MM.1S (cell line): ENCODE results near the gene ACOX2.
A peak's percentile ranks its signal among the peaks of the same experiment; 100 is the strongest.

ENCODE experiments used
- DNase-seq: peaks from one replicate; pipeline ENCODE4 v3.0.0-alpha.2; 2015
- H2AFZ ChIP-seq: fragments of 300-600 bp; sonication (generic); 2 replicates; pipeline ENCODE4 v1.6.0; 2016; ENCODE audit warnings: antibody characterized with exemption, low read length
- H3F3A ChIP-seq: fragments of 300-600 bp; sonication (generic); 2 replicates; pipeline ENCODE4 v1.6.1; 2016; ENCODE audit warnings: mild to moderate bottlenecking, antibody characterized with exemption, low read length, moderate library complexity, mixed read lengths; ENCODE audit not compliant: insufficient read depth
- H3K27ac ChIP-seq: fragments of 300-600 bp; sonication (generic); 2 replicates; pipeline ENCODE4 v1.5.1; 2016; ENCODE audit warnings: mild to moderate bottlenecking, low read length
- H3K27me3 ChIP-seq: fragments of 300-600 bp; sonication (generic); replicated peaks from 2 replicates; pipeline ENCODE4 v1.6.0; 2016; ENCODE audit warnings: low read length; ENCODE audit not compliant: insufficient read depth
- H3K36me3 ChIP-seq: fragments of 300-600 bp; sonication (generic); replicated peaks from 2 replicates; pipeline ENCODE4 v1.6.1; 2016; ENCODE audit warnings: mild to moderate bottlenecking, low read length, mixed read lengths; ENCODE audit not compliant: insufficient read depth
- H3K4me1 ChIP-seq: fragments of 300-600 bp; sonication (generic); 2 replicates; pipeline ENCODE4 v1.6.1; 2016; ENCODE audit warnings: low read length, mixed read lengths
- H3K4me2 ChIP-seq: fragments of 300-600 bp; sonication (generic); 2 replicates; pipeline ENCODE4 v1.6.0; 2016; ENCODE audit warnings: low read depth, low read length
- H3K4me3 ChIP-seq: fragments of 300-600 bp; sonication (generic); 2 replicates; pipeline ENCODE4 v1.5.1; 2016; ENCODE audit warnings: low read length, mixed read lengths
- H3K79me2 ChIP-seq: fragments of 300-600 bp; sonication (generic); 2 replicates; pipeline ENCODE4 v1.6.1; 2016; ENCODE audit warnings: mixed run types, low read length, mixed read lengths
- H3K9ac ChIP-seq: fragments of 300-600 bp; sonication (generic); 2 replicates; pipeline ENCODE4 v1.6.1; 2016; ENCODE audit warnings: low read length, mixed read lengths
- H3K9me2 ChIP-seq: fragments of 300-600 bp; sonication (generic); replicated peaks from 2 replicates; pipeline ENCODE4 v1.6.1; 2016; ENCODE audit warnings: mild to moderate bottlenecking, low read length, mixed read lengths; ENCODE audit not compliant: insufficient read depth
- H3K9me3 ChIP-seq: fragments of 300-600 bp; sonication (generic); replicated peaks from 2 replicates; pipeline ENCODE4 v1.6.1; 2016; ENCODE audit warnings: mild to moderate bottlenecking, low read length, mixed read lengths; ENCODE audit not compliant: insufficient read depth
- H4K20me1 ChIP-seq: fragments of 300-600 bp; sonication (generic); 2 replicates; pipeline ENCODE4 v1.6.1; 2016; ENCODE audit warnings: mild to moderate bottlenecking, low read length, moderate library complexity, mixed read lengths; ENCODE audit not compliant: insufficient read depth
- CTCF ChIP-seq: fragments of 300-600 bp; sonication (generic); IDR thresholded peaks from 2 replicates; pipeline ENCODE4 v1.5.1; 2016; ENCODE audit warnings: antibody characterized with exemption, low read length, mixed read lengths
- EZH2 ChIP-seq: fragments of 300-600 bp; sonication (generic); optimal IDR thresholded peaks from 2 replicates; pipeline ENCODE3; 2017; ENCODE audit warnings: low read depth, mild to moderate bottlenecking, antibody characterized with exemption, low read length, mixed read lengths
- EZH2phosphoT487 ChIP-seq: fragments of 300-600 bp; sonication (generic); IDR thresholded peaks from 2 replicates; pipeline ENCODE4 v1.6.1; 2018; ENCODE audit warnings: antibody characterized with exemption, low read length

Gene ACOX2

DNA sequence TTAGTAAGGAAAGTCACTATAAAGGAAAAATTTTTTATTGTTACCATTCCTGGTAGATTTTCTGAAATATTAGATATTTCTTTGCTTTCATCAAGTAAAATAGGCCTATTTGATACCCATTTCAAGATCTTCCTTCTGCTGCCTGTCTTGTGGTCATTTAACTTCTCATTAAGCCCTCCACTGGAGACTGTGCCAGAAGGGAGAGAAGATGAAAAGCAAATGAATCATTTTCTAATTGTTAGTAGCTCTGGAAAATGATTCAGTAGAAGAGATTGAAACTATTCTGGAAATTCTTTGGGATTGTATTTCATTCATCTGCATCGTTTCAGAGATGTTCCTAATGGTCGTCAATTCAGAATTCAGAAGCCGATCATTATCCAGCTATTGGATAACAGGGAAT is 41.9 kb downstream of the ACOX2 start:
- Histone ChIP-seq H3K9me3 (no peaks in the 10 kb centered on the region), H3K9me2 (no peaks in the 10 kb centered on the region), H3F3A (no peaks in the 10 kb centered on the region), H3K4me2 (no peak overlapping the region), H3K36me3 (no peaks in the 10 kb centered on the region), H3K4me3 (no peak overlapping the region), H3K27ac (no peak overlapping the region), H3K9ac (no peak overlapping the region), H3K79me2 (peaks cover 64% of the 10 kb centered on the region), H2AFZ (no peak overlapping the region), H4K20me1 (no peaks in the 10 kb centered on the region), H3K27me3 (0 out of 2 replicates have a peak, but pooled peaks cover under 1% of the 10 kb centered on the region), H3K4me1 (peaks cover 14% of the 10 kb centered on the region; the same call in 1 of the 2 replicates)
- DNase-seq, result no peak
- no peak for TF ChIP-seq EZH2
- TF ChIP-seq CTCF, result no peak
- TF ChIP-seq EZH2phosphoT487, result no peak

DNA sequence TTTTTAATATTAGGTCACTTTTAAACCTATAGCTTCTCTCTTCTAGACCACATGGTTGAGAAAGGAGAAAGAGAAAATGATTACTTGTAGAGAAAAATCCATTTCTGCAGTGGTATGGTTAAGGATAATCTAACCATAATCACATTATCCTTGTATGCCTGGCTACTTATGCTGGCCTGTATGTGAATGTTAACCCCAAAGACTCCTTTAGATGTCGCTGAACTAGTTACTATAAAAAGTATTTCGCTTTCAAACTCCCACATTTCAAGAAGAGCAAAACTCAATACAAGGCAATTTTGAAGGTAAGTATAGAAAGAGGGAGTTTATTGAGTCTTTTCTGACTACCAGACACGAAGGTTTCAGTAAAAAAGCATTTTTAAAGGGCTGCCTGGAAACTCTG is 42.9 kb downstream of the ACOX2 start:
- H3K27ac ChIP-seq, result no peak overlapping the region
- no peaks in the 10 kb centered on the region for H3K9me3 ChIP-seq
- peak overlapping the region; percentile 89; the same call in 1 of the 2 replicates for H3K4me2 ChIP-seq
- H3K79me2 ChIP-seq, result peaks cover 64% of the 10 kb centered on the region
- H3K4me3 ChIP-seq, result no peak overlapping the region
- DNase-seq, result no peak
- H3K36me3 ChIP-seq, result no peaks in the 10 kb centered on the region
- H3K9ac ChIP-seq, result no peak overlapping the region
- peaks cover 10% of the 10 kb centered on the region; the same call in 1 of the 2 replicates for H3K27me3 ChIP-seq
- peaks cover 14% of the 10 kb centered on the region; the same call in 1 of the 2 replicates for H3K4me1 ChIP-seq
- H3F3A ChIP-seq, result no peaks in the 10 kb centered on the region
- no peak for TF ChIP-seq EZH2phosphoT487
- TF ChIP-seq EZH2, result no peak
- TF ChIP-seq CTCF, result no peak
- no peaks in the 10 kb centered on the region for H4K20me1 ChIP-seq
- no peak overlapping the region for H2AFZ ChIP-seq
- H3K9me2 ChIP-seq, result no peaks in the 10 kb centered on the region

- H3K4me2 ChIP-seq, result peak overlapping the region; percentile 89
- H3K9me3 ChIP-seq, result no peaks in the 10 kb centered on the region
- peak overlapping the region; percentile 48; the same call in 1 of the 2 replicates for H3K27ac ChIP-seq
- peaks cover 52% of the 10 kb centered on the region for H3K79me2 ChIP-seq
- no peaks in the 10 kb centered on the region for H4K20me1 ChIP-seq
- DNase-seq, result peak; percentile 44
- H3K9ac ChIP-seq, result peak overlapping the region; percentile 77
- H3K4me3 ChIP-seq, result peak overlapping the region; percentile 92
- TF ChIP-seq EZH2 (no peak), CTCF (no peak), EZH2phosphoT487 (no peak)
- no peaks in the 10 kb centered on the region for H3K36me3 ChIP-seq
- peaks cover 14% of the 10 kb centered on the region; the same call in 1 of the 2 replicates for H3K4me1 ChIP-seq
- H2AFZ ChIP-seq, result peak overlapping the region; percentile 84
- no peaks in the 10 kb centered on the region for H3K9me2 ChIP-seq
- peaks cover 12% of the 10 kb centered on the region for H3K27me3 ChIP-seq
- no peaks in the 10 kb centered on the region for H3F3A ChIP-seq
Measured at GRCh38 chr3:58492494-58492905, 44.5 kb downstream of the ACOX2 start.
